ENCODE measurements around the gene PODXL.

The PODXL gene

DNA sequence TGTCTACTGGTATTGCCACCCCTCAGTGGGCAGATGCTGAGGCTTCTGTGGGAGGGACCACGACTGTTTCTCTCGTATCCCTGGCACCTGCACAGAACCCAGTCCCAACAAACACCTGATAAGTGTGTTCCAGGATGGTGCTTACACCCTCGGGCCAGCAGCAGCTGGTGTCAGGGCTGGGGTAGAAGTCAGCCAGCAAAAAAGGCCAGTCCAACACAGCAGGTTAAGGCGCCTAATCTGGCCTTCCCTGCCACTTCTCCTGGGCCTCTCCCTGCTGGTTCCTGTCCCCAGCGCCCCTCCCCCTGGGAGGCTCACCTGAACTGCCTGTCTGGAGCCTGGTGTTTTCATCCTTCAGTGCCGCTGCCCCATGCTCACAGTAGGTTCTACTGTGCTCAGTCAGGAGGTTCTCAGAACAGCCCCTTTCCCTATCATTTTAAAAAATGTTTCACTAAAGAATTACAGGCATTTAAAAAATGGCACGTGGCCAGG, 20.0 kb downstream of the PODXL start:
- no peaks in the 10 kb centered on the region for H4K20me1 ChIP-seq (ENCODE audit: low read depth, low read length)
- no peak overlapping the region for H3K4me2 ChIP-seq (ENCODE audit: low read depth, low read length, poor library complexity, severe bottlenecking)
- H2AFZ ChIP-seq (ENCODE audit: low read depth, low read length, severe bottlenecking), result no peak overlapping the region
- no peaks in the 10 kb centered on the region for H3K36me3 ChIP-seq (ENCODE audit: low read length)
- no peaks in the 10 kb centered on the region for H3F3A ChIP-seq (ENCODE audit: insufficient read depth)
- H3K27ac ChIP-seq (ENCODE audit: low read depth, low read length), result no peak overlapping the region
- H3K9me3 ChIP-seq (ENCODE audit: insufficient read depth, low read length), result no peaks in the 10 kb centered on the region
- no peaks in the 10 kb centered on the region for H3K27me3 ChIP-seq (ENCODE audit: low read length)
- H3K79me2 ChIP-seq (ENCODE audit: insufficient read depth, low read length), result no peaks in the 10 kb centered on the region
- TF ChIP-seq, protein P1, sequence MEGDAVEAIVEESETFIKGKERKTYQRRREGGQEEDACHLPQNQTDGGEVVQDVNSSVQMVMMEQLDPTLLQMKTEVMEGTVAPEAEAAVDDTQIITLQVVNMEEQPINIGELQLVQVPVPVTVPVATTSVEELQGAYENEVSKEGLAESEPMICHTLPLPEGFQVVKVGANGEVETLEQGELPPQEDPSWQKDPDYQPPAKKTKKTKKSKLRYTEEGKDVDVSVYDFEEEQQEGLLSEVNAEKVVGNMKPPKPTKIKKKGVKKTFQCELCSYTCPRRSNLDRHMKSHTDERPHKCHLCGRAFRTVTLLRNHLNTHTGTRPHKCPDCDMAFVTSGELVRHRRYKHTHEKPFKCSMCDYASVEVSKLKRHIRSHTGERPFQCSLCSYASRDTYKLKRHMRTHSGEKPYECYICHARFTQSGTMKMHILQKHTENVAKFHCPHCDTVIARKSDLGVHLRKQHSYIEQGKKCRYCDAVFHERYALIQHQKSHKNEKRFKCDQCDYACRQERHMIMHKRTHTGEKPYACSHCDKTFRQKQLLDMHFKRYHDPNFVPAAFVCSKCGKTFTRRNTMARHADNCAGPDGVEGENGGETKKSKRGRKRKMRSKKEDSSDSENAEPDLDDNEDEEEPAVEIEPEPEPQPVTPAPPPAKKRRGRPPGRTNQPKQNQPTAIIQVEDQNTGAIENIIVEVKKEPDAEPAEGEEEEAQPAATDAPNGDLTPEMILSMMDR (IDR thresholded peaks at IDR 0.05; ENCODE audit: insufficient read depth, low read length, poor library complexity, severe bottlenecking), result no peak
- no peak for TF ChIP-seq EZH2phosphoT487 (conservative IDR thresholded peaks at IDR 0.05; ENCODE audit: low read length)
- H3K9me2 ChIP-seq (replicated peaks; ENCODE audit: insufficient read depth, low read length), result no peaks in the 10 kb centered on the region
- no peak overlapping the region for H3K4me3 ChIP-seq (ENCODE audit: insufficient read depth, low read length, poor library complexity, severe bottlenecking)
- no peak overlapping the region for H3K9ac ChIP-seq (ENCODE audit: low read length)

GRCh38 chr7:131533566-131534561, 22.6 kb downstream of the PODXL start:
- no peaks in the 10 kb centered on the region for H3K36me3 ChIP-seq (ENCODE audit: low read length)
- H3K9me2 ChIP-seq (replicated peaks; ENCODE audit: insufficient read depth, low read length), result no peaks in the 10 kb centered on the region
- no peaks in the 10 kb centered on the region for H3F3A ChIP-seq (ENCODE audit: insufficient read depth)
- no peak overlapping the region for H3K9ac ChIP-seq (ENCODE audit: low read length)
- H3K9me3 ChIP-seq (ENCODE audit: insufficient read depth, low read length), result no peaks in the 10 kb centered on the region
- no peak overlapping the region for H2AFZ ChIP-seq (ENCODE audit: low read depth, low read length, severe bottlenecking)
- H3K79me2 ChIP-seq (ENCODE audit: insufficient read depth, low read length), result no peaks in the 10 kb centered on the region
- H3K27ac ChIP-seq (ENCODE audit: low read depth, low read length), result no peak overlapping the region
- TF ChIP-seq EZH2phosphoT487 (conservative IDR thresholded peaks at IDR 0.05; ENCODE audit: low read length), result no peak
- TF ChIP-seq, protein P1 (IDR thresholded peaks at IDR 0.05; ENCODE audit: insufficient read depth, low read length, poor library complexity, severe bottlenecking), result no peak
- no peak overlapping the region for H3K4me3 ChIP-seq (ENCODE audit: insufficient read depth, low read length, poor library complexity, severe bottlenecking)
- no peaks in the 10 kb centered on the region for H4K20me1 ChIP-seq (ENCODE audit: low read depth, low read length)
- H3K27me3 ChIP-seq (ENCODE audit: low read length), result no peaks in the 10 kb centered on the region
- H3K4me2 ChIP-seq (ENCODE audit: low read depth, low read length, poor library complexity, severe bottlenecking), result no peak overlapping the region

DNA sequence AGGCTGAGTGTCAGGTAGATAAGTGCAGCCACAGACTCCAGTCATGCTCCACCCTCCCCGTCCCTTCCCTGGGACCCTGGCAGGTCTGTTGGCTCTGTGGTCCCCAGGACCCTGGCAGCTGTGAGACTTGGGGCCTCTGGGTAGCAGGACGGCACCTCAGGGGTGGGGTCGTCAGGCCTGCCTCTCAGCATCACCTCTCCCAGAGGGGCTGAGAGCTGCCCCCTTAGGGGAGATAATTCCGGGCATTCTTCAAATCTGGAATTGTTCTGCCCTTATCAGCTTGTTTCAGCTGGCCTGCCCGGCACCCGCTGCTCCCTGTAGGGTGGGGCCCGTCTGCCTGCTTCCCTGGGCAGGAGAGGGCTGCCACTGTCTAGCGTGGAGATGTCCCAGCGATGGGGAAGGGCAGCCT, 23.3 kb downstream of the PODXL start:
- Histone ChIP-seq H3K9me2 (replicated peaks; ENCODE audit: insufficient read depth, low read length) (no peaks in the 10 kb centered on the region), H3K27me3 (ENCODE audit: low read length) (no peaks in the 10 kb centered on the region), H3F3A (ENCODE audit: insufficient read depth) (no peaks in the 10 kb centered on the region), H3K4me2 (ENCODE audit: low read depth, low read length, poor library complexity, severe bottlenecking) (no peak overlapping the region), H3K9me3 (ENCODE audit: insufficient read depth, low read length) (no peaks in the 10 kb centered on the region), H4K20me1 (ENCODE audit: low read depth, low read length) (no peaks in the 10 kb centered on the region), H2AFZ (ENCODE audit: low read depth, low read length, severe bottlenecking) (no peak overlapping the region), H3K9ac (ENCODE audit: low read length) (no peak overlapping the region), H3K79me2 (ENCODE audit: insufficient read depth, low read length) (no peaks in the 10 kb centered on the region), H3K36me3 (ENCODE audit: low read length) (no peaks in the 10 kb centered on the region), H3K27ac (ENCODE audit: low read depth, low read length) (no peak overlapping the region), H3K4me3 (ENCODE audit: insufficient read depth, low read length, poor library complexity, severe bottlenecking) (no peak overlapping the region)
- TF ChIP-seq EZH2phosphoT487 (conservative IDR thresholded peaks at IDR 0.05; ENCODE audit: low read length), result no peak
- TF ChIP-seq, protein P1 (IDR thresholded peaks at IDR 0.05; ENCODE audit: insufficient read depth, low read length, poor library complexity, severe bottlenecking), result no peak

All from SU-DHL-6 (cell line).